HG02623 (cell line): Measurements from ENCODE around the gene PLEKHH1.
"Not testable (repeated sequence)": the region's sequence is repeated elsewhere in the genome, so short reads cannot be mapped to it uniquely, and the experiment has no call there.

Experiments used
- ATAC-seq: cut with Tn5 transposase; IDR thresholded peaks from one replicate; pipeline ENCODE4 v1.9.1; 2021; ENCODE audit warnings: moderate library complexity; ENCODE audit not compliant: unreplicated experiment

Gene PLEKHH1

DNA sequence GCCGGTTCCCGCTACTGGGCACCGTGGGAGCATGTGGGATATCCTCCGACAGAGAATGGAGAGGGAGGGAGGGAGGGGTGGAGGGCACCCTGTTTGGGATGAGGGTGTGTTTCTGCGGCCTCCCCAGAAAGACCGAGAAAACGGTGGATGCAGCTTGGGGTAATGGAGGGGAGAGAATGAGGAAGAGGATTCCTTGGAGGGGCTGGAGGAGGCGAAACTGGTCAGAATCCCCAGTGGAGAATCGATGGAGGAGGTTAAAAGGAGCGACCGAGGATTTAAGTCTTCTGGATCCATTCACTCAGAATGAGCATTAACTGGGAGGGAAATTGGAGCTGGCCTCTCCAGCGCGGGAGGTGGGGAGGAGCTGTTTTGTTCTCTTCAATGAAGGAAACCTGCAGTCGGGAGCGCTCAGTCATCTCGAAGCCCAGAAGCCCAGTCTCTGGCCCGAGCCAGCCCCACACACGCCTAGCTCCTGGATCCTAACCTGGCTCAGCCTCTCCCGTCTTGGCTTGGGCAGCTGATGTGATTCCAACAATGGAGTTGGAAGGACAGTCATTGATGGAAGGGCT is 87.2 kb downstream of the PLEKHH1 start:
- ATAC-seq, result no peak

DNA sequence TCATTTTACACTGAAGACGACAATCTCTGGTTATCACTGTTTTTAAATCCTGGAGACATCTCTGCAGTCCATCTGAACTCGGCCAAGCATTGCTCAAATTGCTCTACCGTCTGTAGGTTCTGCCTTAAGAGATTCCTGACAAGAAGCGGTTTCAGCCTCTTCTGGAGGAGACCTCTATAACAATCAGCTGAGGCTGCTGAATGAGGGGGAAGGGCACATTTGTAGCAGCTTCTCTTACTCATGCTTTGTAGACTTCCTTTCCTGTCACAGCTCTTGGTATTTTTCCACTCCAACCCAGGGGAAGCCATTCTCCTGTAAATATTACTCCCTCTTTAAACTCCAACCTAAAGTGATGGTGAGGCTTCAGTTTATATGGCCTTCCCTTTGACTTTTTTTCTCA is 89.6 kb downstream of the PLEKHH1 start:
- no peak for ATAC-seq

DNA sequence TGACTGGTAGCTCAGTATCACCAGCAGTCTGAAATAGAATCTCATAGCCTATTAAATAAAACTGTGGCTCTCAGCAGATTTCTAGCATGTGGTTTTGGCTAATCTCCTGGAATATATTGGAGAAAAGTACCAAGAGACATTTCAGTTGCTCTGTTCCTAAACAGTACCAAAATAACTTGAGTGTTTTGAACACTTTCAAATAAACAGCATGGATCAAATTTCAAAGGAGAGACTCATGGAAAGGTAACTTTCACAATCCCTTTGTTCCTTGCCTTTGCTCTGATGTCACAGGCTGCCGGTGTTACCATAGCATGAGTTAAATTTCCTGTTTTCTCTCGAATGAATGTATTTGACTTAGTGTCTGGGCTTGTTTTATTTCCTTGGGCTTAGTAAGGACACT is 90.0 kb downstream of the PLEKHH1 start:
- no peak for ATAC-seq

DNA sequence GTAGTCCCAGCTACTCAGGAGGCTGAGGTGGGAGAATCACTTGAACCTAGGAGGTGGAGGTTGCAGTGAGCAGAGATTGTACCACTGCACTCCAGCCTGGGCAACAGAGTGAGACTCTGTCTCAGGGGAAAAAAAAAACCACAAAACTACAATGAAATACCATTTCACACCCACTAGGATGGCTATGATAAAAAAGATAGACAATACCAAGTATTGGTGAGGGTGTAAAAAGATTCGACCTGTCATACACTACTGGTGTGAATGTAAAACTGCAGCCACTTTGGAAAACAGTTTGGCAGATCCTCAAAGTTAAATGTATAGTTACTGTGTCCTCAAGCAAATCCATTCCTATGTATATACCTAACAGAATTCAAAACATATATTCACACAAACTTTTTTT is 93.0 kb downstream of the PLEKHH1 start:
- not testable (repeated sequence) for ATAC-seq

DNA sequence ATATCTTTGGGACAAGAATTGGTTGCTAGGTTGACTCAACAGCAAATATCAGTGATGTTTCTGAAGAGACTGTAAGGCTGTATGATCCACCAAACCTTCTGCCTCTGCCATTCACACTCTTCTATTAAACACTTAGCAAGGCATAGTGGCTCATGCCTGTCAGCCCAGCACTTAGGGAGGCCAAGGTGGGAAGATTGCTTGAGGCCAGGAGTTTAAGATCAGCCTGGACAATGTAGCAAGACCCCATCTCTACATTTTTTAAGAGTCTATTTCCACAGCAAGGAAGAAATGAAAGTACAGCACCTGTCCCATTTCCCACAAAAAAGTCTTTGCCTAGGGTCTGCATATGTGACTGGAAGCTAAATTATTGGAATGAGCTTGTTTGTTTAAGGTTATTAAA is 94.4 kb downstream of the PLEKHH1 start:
- ATAC-seq, result no peak

DNA sequence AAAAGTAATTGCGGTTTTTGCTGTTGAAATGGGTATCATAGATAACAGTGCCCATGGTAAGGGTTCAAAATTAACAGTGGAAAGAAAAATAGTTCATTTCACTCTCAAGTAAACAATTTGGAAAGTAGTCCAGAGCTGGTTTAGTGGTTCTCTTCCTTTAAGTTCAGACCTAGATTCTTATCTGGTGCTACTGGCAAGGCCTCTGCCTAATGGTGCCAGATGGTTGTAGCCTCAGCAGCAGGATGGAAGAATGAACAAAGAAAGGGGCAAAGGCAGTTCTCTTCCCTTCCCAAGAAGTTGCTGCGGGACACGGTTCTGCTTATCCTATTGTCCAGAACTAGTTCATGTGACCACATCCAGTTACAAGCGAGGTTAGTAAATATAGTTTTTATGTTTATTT is 97.1 kb downstream of the PLEKHH1 start:
- no peak for ATAC-seq

DNA sequence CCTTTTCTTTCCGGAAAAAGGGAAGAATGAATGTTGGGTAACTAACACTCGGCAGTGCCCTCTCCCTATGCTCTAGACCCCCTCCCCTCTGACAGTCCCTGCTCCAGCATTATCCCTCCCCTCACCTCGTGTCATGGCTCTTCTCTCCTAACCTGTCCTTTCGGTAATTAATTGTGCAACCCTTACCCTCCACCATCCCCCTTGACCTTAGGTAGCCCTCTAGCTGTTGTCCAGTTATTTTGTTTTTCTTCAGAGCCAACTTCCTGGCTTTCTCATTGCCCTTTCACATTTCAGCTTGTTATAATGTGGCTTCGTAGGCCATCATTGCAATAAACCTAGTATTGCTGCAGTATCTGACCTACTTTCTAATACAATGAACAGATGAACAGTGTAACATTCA is 97.8 kb downstream of the PLEKHH1 start:
- ATAC-seq, result no peak

DNA sequence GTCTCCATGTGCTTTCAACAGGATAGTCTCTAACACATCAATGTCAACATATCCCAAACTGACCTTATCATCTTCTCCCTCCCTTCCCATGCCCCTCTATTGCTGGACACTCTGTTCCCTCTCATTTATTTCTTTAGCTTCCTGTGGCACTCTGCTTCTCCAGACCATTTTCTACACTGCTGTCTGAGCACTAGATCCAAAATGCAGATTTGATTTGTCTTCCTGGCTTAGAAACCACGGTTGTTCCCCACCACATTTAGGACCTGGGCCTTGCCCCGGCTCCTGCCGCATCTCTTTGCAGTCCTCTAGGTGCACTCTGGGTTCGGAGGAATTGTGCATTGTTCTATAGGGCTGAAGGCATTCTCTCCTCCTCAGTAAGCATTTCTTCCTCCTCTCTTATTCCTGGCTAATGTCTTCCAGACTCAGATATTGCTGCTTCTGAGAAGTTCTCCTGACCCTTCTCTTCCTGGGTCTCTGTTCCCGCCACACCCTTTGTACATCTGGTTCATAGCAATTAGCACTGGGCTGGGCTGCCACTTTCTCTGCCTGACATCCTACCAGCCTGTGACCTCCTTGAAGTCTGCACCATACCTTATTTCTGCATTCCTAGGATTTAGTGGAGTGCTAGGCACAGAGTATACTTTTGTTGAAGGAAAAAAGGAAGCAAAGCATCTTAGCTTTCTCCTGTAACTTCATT is 100.5 kb downstream of the PLEKHH1 start:
- ATAC-seq, result no peak

DNA sequence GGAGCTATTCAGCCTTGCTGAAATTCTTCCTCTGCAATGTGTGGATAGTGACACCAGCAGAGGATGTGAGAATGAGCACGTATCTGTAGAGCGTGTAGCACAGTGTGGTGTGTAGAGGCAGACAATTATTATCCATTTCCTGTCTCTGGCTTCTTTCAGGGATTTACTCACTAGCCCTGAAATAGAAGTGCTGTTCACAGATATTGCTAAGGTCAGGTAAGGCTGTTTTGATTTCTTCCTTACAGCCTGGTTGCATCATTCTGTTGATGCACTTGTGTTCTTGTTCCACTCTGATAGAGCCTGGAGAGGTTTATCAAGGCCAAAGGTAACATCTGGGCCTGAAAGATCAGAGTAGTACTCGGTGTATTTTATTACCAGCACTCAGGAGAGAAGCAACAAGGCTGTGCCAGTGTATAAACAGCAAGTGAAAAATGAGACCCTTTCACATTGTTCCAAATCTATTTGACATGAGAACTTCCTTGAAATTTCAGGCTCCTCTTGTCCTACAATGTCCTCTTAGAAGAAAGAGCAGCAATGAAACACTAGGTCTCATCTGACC is 103.3 kb downstream of the PLEKHH1 start:
- ATAC-seq, result no peak

DNA sequence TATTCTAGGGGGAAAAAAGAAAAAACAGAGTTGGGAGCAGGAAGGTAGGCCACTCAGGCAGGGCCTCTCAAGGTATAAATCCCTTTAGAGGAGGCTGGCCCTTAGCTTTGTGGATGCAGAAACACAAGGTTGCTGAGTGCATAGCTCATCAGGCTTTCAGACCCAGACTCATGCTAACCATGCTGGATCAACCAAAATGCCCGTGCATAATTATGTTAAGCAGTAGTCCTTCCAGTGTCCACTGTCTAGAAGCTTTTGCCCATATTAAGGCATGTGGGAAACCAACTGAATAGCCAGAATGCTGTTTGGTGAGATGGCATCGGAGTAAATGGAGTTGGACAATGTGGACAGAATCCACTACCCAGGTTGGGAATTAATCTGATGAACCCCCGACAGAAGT is 105.6 kb downstream of the PLEKHH1 start:
- no peak for ATAC-seq
